Stimulated activated CD4-positive, alpha-beta T cell treated with anti-CD3 and anti-CD28 coated beads, Interleukin-2, amount 100 ng/mL, for 4 hours (primary cell): ENCODE data around the gene ZNF746.
"Not testable (repeated sequence)": the region's sequence is repeated elsewhere in the genome, so short reads cannot be mapped to it uniquely, and the experiment has no call there.

Source experiments
- DNase-seq: peaks from one replicate; pipeline ENCODE4 v3.0.0-alpha.2; 2020; ENCODE audit warnings: low read depth

ZNF746 gene

DNA sequence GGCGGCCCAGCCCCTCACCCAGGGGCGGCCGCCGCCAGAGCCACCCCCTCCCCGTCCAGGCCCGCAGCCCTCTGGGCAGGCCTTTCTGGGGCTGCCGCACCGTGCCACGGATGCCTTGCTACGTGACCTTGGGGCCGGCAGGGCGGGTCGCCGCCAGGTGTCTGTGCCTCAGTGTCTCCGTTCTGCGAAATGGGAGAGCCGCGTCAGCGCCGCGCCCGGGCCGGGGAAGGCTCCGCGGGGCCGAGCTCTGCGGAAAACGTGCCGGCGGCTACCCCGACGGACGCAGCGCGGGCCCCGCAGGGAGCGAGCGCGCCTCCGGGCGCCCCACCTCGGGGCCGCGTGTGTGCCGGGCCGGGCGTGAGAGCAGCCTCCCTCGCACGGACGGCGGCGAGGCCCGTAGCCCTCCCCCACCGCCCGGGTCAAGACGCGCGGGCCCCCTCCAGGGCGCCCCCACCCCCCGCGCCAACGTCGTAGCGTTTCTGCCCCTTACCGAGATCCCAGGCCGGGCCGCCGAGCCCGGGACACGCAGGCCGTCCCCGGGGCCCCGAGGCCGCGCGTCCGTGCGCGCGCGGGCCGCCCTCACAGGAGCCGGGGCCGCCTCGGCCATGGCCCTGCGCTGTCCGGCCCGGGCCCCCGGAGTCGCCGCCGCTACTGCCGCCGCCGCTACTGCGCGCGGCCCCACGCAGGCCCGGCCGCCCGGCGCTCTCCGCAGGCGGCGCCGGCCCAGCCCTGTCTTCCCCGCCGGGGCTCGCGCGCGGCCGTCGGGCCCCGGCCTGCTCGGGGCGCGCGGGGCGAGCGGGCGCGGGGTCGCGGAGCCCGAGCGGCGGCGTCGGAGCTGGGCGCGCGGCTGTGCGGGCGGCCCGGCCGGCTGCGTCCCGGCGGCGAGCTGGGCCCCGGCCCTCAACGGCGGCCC lies 37.8 kb downstream of the ZNF746 start:
- no peak for DNase-seq

DNA sequence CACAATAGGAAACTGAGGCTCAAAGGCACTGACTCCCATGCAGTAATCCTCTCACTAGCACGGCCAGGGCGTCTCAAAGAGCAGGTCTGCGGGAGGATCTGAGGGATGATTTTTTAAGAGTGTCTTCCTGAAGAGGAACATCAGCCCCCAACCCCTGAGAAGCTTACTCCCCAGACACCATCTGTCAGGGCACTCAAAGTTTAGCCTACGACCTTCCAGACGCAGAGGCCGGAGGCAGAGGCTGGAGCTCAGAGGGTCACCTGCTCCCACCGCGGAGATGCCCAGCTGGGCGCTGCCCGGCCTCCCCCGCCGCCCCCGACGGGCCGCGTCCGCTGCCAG lies 38.4 kb downstream of the ZNF746 start:
- no peak for DNase-seq

DNA sequence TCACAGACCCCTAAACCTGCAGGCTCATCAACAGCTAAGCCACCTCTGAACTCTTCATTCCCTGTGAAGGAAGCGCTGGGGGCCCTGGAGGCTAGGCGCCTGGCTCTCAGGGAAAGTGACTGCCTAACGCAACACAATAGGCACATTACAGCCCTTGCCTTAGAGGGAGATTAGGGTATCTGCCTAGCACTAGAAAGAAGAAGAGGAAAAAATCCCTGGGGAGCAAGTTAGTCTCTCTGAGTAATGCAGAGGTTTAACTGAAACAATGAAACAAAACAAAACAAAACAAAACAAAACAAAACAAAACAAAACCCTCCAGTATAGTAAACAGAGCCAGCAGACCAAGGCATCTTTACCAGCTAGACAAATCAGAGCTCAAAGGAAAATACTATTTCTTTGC lies 39.4 kb downstream of the ZNF746 start:
- DNase-seq = no peak

DNA sequence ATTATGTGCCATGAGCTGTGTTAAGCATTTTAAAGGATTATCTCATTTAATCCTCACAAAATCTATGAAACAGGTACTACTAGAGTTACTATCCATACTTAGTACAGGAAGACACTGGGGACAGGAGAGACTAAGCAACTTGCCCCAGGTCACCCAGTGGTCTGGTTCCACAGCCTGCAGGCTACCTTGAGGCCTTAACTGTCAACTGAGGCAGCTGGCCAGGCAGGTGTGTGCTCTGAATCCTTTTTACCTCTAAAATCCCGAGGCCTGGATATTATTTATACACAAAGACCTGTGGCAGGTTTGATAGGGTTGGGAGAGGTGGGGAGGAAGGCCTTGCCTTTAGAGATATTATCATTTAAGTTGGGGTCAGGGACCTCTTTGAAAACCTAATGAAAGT lies 39.8 kb downstream of the ZNF746 start:
- no peak for DNase-seq

DNA sequence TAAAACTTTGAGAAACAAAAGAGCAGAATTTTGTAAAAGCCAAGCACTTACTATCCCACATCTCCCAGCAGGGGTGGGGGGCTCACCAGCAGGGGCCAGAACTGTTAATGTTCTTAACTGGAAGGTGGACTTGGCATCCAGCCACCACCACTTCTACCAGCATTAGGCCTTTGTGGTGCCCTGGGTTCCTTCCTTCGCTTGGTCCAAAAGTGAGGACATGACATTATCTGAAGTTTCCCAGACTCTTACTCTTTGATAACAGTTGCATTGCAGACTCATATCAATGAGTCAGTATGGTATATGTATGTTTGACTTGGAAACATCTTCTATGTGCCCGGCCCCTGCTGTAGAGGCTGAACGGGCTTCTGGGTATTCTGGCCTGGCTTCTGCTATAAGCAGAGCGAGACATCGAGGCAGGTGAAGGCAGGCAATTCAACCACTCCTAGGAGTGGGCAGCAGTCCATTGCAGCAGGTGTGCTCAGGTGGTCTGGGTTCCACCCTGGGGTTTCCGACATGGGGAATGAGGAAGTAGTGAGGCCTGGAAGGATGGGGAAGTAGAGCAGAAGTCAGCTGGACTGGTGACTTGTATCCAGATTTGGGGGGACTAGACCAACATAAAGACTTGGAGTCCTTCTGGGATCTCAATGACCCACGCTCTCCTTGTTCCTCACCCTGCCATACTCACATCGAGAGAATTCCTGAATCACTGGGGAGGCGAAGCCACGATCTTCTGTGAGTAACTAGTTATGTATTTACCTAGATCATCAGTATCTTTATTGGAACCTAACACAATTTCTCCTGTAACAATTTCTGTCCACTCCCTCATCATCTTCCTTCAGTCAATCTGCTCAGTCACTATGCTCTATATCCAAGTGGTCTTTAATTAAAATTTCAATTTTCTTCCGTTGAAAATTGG lies 40.8 kb downstream of the ZNF746 start:
- no peak for DNase-seq

DNA sequence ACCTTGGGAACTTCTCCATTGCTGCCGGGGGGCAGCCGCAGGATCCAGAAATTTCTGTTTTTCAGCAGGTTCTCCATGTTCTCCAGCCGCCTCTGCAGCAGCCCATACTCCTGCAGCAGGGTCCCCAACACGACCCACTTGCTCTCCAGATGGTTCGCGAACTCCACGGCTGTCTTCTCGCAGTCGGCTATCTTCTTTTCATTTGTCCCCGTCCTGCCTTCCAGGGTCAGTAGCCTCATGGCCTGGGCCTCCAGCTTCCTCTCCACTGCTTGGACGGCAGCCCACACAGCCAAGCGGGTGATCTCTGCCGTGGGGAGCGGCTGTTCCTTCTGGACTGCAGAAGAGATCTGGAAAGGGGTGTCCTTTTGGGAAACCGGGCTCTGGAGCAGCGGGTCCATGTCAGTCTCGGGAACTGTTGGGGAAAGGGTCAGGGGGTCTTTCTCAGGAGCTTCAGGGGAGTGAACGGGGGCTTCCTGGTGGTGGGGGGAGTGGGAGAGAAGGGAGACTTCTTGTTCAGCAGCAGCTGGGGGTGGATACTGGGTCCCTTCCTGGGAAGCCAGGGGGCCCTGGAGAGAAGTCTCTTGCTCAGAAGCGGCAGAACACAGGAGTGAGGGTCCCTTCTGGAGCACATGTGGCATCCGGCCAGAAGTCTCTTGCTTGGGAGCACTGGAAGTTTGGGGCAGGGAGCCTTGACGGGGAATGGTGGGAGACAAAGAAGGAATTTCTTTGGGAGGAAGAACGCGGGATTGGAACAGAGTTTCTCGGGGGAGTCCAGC lies 42.2 kb downstream of the ZNF746 start:
- DNase-seq = no peak

DNA sequence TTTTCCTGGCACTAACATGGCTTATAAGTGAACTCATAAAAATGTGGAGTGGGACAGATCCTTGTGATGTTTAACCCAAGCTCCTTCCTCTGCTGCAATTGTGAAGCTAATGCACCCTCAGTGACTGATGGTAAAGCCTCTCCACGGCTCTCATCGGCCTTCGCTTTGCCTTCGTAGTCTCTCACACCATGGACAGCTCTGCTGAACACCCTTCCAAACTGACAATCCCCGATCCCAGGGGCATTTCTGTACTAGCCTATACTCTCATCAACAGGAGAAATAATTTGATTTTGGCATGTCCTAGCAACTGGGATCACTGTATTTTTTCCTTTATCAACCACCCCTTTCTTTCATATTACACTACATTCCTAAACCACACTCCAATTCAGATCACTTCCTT lies 42.9 kb downstream of the ZNF746 start:
- no peak for DNase-seq

DNA sequence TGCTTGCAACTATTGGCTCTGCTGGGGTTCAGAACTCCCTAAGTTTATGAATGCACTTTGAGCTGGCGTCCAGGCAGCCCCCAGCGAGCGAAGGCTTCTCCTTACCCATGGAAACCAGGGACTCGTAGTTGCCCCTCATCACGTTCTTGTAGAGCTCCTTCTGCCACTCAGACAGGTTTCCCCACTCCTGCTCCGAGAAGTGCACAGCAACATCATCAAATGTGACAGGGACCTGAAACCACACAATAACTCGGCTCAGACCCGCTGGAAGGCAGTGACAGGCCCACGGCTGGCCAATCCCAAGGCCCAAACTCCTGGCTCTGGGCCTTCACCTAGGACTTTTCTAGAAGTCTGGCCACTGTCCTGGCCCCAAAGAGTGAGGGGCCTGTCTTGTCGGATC lies 43.6 kb downstream of the ZNF746 start:
- no peak for DNase-seq

DNA sequence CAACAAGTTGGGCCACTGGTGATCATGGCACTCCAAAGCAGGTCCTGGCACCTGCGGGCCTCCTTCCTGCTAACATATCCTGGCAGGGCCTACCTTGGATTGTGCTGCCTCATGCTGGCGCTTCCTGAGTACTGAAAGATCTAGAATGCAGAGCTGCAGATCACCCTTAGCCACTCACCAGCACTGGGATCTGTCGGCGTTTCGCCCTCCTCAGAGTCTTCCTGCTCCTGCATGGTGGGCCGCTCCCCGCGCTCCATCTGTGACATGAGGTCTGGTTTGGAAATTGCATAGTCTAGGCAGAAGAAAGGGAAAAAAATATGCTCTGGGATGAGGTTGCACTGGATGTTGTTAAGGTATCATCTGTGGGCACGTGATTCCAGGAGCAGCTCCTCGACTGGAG lies 46.8 kb downstream of the ZNF746 start:
- DNase-seq = no peak

DNA sequence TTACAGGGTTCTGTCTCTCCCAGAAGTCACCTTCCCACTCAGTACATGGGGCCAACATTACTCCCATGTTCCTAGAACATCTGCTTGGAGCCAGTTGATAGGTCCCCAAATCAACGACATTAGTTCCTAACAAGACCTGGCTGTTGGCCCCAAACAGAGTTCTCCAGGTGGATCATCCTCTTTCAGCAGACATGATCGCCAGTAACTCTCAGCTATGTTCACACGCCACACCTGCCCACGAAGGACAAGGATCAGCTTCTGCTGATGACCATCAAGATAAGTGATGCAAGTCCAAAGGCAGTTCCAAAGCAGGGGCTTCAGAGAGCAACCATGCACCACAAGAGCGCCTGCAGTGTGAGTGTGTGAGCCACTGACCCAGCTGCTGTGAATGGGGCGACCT lies 47.7 kb downstream of the ZNF746 start:
- DNase-seq = no peak

DNA sequence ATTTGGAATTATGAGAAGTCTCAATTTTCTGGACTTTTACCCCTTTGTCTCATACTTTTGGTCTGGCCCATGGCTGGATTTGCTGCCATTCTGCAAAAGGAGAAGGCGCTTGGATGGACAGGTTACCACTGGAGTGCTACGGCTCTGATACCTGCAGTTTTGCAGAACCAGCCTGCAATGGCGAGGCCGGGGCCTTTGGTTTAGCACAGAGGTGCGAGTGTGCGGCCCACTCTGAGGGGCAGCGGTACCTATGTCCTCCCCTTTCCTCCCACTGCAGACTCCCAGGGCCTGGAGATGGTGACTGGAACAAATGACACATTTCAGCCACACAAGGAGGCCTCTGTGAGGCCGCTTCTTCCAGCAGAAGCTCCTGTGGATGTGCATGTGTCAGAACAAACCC lies 48.6 kb downstream of the ZNF746 start:
- no peak for DNase-seq

DNA sequence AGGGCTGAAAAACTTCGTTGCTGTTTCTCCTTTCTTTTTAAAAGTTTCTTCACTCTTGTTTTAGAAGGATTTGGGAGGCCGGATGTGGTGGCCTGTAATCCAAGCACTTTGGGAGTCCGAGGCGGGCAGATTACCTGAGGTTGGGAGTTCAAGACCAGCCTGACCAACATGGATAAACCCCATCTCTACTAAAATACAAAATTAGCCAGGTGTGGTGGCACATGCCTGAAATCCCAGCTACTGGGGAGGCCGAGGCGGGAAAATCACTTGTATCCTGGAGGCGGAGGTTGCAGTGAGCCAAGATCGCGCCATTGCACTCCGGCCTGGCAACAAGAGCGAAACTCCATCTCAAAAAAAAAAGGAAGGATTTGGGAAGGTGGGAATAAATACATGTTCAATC lies 51.6 kb downstream of the ZNF746 start:
- DNase-seq = not testable (repeated sequence)

DNA sequence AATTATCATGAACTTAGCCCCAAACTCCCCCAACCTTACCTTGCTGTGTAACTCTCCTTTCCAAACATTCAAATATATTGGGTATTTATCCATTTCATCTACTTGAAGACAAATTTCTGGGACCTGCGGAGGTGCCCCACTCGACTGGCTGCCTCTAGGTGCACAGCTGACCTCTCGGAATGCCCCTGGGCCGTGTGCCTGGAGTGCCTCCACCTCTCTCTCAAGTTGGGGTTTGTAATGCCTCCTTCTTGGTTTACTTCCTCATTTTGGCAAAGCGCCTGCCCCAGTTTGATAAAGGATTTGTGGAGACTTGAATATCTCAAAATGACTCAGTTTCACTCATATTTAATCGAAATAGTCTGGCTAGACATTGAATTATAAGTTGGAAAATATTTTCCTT lies 53.3 kb downstream of the ZNF746 start:
- no peak for DNase-seq

DNA sequence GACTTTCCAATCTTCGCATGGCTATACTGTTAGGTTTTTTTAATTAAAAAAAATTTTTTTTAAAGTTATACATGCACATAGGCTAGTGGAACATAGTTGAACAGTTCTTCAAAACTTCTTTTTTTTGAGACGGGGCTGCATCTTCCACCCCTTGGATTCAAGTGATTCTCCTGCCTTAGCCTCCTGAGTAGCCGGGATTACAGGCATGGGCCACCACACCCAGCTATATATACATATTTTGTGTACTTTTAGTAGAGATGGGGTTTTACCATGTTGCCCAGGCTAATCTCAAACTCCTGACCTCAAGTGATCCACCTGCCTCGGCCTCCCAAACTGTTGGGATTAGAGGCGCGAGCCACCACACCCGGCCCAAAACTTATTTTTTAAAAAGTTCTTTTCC lies 54.1 kb downstream of the ZNF746 start:
- DNase-seq = no peak

DNA sequence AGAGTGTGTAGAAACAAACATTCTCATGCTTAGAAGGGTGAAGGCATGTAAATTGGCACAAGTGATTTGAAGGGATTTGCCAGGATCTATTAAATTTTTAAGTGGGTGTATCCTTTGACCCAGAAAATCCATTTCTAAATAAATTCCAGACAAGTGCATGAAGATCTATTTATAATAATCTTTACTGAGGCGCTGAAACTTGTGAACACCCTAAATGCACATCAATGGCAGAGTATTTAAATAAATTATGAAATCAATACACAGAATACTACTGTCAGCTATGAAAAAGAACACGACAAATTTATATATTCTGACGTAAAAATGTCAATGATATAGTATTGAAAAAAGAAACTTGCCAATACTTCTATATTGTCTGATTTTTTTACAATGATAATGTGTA lies 54.7 kb downstream of the ZNF746 start:
- DNase-seq = no peak

DNA sequence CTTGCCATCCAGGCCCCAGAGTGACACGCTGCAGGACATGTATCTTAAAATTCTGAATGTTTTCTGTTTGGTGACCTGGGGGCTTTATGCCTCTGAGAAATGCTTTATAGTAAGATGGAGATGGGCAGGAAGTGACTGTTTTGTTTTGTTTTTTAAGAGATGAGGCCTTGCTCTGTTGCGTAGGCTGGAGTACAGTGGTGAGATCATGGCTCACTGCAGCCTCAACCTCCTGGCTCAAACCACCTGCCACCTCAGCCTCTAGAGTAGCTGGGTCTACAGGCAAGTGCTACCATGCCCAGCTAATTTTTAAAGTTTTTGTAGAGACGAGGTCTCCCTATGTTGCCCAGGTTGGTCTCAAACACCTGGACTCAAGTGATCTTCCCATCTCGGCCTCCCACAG lies 57.4 kb downstream of the ZNF746 start:
- DNase-seq = no peak

DNA sequence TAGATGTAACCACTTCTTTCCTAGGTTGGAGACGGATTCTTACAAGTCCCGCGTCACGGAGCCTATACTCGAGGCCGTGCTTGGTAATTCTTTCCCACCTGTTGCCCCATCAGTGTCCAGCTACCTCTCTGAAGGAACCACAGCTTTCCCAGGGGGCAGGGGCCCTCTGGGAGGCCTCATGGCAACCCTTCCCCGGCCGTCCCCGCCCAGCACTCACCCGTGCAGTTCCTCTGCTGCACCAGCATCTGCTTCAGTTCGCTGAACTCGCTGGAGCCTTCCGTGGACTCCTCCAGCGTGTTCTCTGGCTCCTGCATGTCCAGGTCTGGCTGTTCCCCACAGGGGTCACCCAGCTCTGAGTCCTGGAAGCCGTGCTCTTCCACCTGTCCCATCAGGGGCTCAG lies 61.3 kb downstream of the ZNF746 start:
- DNase-seq = no peak

DNA sequence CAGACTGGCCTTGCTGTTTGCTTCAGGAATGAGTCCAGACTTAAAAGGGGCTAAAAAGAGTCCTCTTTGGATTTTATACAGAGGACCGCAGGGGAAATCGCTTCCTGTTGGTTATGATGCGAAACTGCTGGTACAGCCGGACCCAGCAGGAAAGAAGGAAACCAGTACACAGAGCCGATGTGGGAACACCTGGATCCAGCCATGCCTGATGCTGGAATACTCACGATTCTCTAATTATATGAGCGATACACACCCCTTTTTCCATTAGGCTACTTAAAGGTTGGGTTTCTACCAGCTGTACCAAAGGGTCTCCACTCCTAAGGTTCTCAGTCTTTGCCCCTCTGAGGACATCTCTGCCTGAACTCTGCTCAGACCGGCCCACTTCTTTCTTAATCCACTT lies 64.5 kb downstream of the ZNF746 start:
- DNase-seq = no peak

DNA sequence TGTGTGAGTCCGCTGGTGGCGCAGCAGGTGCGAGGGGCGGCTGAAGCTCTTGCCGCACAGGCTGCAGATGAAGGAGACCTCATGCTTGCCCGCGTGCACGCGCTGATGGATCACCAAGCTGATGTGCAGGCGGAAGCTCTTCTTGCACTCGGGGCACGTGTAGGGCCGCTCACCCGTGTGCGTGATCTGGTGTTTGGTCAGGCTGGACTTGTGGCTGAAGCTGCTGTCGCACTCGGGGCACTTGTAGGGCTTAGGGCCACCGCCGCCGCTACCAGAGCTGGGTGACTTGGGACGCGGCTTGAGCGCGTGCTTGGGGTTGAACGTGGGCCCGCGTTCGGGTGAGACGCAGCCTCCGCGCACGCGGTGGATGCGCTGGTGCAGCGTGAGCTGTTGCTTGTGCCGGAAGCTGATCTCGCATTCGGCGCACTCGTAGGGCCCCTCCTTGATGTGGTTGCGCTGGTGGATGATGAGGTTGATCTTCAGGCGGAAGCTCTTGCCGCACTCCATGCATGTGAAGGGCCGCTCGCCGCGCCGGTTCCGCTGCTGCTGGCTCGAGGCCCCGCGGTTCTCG lies 65.4 kb downstream of the ZNF746 start:
- no peak for DNase-seq

DNA sequence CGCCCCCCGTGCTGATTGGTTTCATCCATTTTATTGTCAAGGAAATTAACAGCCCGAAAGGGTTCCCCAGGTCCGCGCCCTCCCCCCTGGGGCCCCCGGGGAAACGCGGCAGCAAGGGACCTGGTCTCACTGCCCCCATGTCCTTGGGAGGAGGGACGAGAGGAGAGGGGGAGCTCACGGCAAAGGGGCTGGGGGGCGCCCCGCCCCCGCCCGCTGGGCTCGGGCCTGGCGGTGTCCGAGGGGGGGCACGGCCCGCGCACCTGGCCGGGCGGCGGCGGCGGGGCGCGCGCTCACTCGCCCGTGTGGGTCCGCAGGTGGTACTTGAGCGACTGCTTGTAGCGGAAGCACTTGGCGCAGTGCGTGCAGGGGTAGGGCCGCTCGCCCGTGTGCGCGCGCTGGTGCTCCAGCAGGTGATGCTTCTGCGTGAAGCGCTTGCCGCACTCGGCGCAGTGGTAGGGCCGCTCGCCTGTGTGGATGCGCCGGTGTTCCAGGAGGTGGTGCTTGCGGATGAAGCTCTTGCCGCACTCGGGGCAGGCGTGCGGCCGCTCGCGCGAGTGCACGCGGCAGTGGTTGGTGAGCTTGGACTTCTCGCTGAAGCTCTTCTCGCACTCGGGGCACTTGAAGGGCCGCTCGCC lies 66.0 kb downstream of the ZNF746 start:
- DNase-seq = no peak

DNA sequence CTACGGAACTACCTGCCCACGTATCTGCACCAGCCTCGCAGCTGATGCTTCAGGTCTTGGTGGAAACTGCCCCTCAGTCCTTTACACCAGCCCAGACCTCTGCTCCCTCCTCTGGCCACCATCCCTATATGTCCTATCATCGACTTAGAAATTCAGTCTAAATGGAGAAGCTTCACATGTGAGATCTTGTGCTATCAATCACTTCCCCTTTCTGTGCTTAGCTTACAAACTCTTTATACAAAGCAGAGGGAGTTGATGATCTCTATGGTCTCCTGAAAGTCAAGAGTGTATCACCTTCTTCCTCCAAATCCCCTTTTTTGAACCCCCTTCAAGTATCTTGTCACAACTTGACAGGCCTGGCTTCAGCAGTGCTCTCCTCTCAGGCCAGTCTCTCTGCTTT lies 67.4 kb downstream of the ZNF746 start:
- no peak for DNase-seq

DNA sequence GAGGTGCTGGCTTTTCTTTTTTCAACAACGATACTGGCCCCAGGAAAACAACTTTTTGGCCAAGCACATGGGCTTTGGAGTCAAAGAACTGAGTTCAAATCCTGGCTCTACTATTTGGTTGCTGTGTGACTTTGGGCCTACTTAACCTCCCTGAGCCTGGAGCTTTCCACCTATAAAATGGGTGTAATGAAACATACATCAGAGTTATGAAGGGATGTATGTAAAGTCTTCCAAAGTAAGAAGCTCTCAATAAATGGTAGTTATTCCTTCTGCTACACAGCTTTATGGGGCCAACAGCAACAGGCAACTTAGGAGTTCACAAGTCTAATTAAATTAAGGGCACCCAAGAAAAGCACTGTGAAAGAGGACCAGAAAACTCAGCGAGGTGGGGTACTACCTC lies 69.7 kb downstream of the ZNF746 start:
- DNase-seq = no peak
